Stimulated activated memory B cell treated with anti-CD40 and anti-IgM and Interleukin-4, amounts not matched to agents 10 μg/mL and 1 μg/mL and 100 μg/mL, for 72 hours (primary cell): ENCODE data around the gene PIK3C2G.

ENCODE experiments used
- ATAC-seq: fragments of 150-1000 bp; cut with Tn5 transposase; 2 replicates; pipeline ENCODE4 v1.10.0; 2021
- H3K27ac Mint-ChIP-seq: one replicate; pipeline ENCODE4 v1.8.0; 2022; ENCODE audit warnings: mild to moderate bottlenecking, mixed read lengths
- H3K27me3 Mint-ChIP-seq: one replicate; pipeline ENCODE4 v1.8.0; 2022; ENCODE audit warnings: mixed read lengths
- H3K36me3 Mint-ChIP-seq: one replicate; pipeline ENCODE4 v1.8.0; 2022; ENCODE audit warnings: mixed read lengths
- H3K4me1 Mint-ChIP-seq: one replicate; pipeline ENCODE4 v1.8.0; 2022; ENCODE audit warnings: mixed read lengths
- H3K4me3 Mint-ChIP-seq: one replicate; pipeline ENCODE4 v1.8.0; 2022; ENCODE audit warnings: mild to moderate bottlenecking, moderate library complexity, mixed read lengths
- H3K9me3 Mint-ChIP-seq: one replicate; pipeline ENCODE4 v1.8.0; 2022; ENCODE audit warnings: mixed read lengths

PIK3C2G gene

DNA sequence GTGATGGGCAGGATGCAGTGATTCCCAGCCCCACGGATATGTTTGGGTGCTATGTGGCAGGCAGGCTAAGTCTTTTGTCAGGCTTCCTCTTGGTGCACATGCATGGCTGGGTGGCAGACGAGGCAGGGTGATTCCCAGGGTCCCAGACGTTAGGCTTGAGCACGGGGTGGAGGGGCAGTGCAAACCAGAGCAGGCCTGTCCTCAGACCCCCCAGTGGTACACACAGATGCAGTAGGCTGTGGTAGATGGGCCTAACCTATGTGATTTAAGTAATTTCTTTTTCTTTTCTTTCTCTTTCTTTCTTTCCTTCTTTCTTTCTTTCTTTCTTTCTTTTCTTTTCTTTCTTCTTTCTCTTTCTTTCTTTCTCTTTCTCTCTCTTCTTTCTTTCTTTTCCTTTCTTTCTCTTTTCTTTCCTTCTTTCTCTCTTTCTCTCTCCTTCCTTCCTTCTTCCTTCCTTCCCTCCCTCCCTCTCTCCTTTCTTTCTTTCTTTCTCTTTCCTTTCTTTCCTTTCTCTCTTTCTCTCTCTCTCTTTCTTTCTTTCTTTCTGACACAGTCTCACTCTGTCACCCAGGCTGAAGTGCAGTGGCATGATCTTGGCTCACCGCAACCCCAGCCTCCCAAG lies 41.6 kb downstream of the PIK3C2G start:
- Mint-ChIP-seq H3K4me1 (no peaks in the 10 kb centered on the region), H3K27ac (no peak overlapping the region), H3K27me3 (no peaks in the 10 kb centered on the region), H3K36me3 (no peaks in the 10 kb centered on the region), H3K4me3 (no peak overlapping the region), H3K9me3 (peaks cover 15% of the 10 kb centered on the region)
- ATAC-seq, result no peak

DNA sequence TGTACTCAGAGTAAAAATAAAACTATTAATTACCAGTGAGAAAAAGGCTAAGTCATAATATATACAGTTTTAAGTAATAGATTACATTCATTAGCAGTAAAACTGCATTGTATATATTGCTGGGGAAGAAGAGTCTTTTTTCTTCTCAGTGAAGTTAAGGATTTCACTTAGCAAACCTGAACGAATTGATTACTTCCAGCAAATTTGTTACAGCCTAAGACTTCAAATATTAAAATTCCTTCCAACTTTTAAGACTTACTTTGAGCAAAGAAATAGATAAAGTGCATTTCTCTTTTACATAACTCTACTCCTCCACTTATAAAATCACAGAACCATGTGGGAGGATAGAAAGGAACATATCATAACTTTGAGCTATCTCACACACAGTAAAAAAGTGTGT lies 43.3 kb downstream of the PIK3C2G start:
- H3K9me3 Mint-ChIP-seq, result peaks cover 15% of the 10 kb centered on the region
- no peaks in the 10 kb centered on the region for H3K27me3 Mint-ChIP-seq
- ATAC-seq, result no peak
- H3K4me1 Mint-ChIP-seq, result no peaks in the 10 kb centered on the region
- no peaks in the 10 kb centered on the region for H3K36me3 Mint-ChIP-seq
- no peak overlapping the region for H3K27ac Mint-ChIP-seq
- no peak overlapping the region for H3K4me3 Mint-ChIP-seq

DNA sequence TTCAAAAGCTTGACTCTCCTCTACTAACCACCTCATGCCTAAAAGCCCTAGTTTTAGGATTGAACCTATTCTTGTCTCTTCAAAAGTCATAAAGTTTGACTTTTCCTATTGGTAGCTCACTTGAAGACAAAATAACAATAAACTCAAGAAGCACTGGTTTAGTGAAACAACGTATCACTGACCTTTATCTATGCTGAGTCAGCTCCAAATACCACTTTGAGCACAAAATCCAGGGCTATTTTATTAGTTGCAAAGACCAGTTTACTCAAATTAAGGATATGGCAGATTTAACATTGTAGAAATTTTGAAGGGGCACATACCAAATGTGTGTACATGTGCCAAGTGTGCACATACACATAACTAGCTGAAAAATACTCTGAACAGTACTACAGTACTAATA lies 45.0 kb downstream of the PIK3C2G start:
- H3K4me1 Mint-ChIP-seq, result no peaks in the 10 kb centered on the region
- H3K4me3 Mint-ChIP-seq, result no peak overlapping the region
- no peak overlapping the region for H3K27ac Mint-ChIP-seq
- no peaks in the 10 kb centered on the region for H3K36me3 Mint-ChIP-seq
- H3K9me3 Mint-ChIP-seq, result peaks cover 8% of the 10 kb centered on the region
- H3K27me3 Mint-ChIP-seq, result no peaks in the 10 kb centered on the region
- no peak for ATAC-seq

DNA sequence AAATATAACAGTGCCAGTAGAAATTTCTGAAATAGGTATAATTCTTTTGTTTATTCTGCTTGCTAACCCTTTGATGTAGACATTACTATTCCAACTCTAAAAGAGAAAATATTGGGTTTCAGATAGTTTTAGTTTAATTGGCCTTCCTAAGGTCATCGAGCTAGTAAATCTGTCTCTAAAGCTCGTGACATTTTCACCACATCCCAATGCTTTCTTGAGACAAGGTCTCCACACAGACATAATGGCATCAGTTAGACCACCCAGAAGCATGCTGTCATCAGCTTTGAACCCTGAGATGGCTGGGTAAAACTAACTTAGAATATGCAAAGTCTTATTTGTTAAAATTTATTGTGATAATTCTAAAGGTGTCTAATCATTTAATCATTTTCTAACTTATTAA lies 52.0 kb downstream of the PIK3C2G start:
- no peak overlapping the region for H3K27ac Mint-ChIP-seq
- H3K9me3 Mint-ChIP-seq, result peaks cover 2% of the 10 kb centered on the region
- no peak overlapping the region for H3K4me3 Mint-ChIP-seq
- no peaks in the 10 kb centered on the region for H3K27me3 Mint-ChIP-seq
- ATAC-seq, result no peak
- no peaks in the 10 kb centered on the region for H3K36me3 Mint-ChIP-seq
- no peaks in the 10 kb centered on the region for H3K4me1 Mint-ChIP-seq

DNA sequence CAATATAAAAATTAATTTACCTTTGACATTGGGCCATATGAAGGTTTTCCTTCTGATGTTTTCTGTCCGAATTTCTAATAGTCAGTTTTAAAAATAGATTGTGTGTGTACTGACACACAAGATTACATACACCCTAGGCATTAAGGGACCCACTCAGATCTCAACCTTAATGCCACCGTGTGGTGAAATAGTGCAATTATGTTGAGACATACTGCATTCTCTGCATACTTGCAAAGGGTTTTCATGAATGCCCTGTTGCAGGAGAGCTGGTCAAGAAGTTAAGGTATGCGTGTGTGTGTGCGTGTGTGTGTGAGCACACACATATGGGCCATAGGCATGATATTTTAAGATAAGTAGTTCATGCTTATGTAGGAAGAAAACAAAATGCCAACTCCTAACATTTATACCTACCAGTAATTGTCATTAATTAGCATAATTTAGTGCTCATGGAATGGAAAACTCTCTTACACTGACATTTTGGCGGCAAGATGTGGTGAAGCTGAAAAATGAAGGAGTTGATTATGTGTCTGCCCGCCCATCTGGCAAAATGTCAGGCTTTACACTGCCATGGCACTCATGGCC lies 58.8 kb downstream of the PIK3C2G start:
- H3K4me3 Mint-ChIP-seq, result no peak overlapping the region
- no peak overlapping the region for H3K27ac Mint-ChIP-seq
- H3K4me1 Mint-ChIP-seq, result no peaks in the 10 kb centered on the region
- peak; percentile 47 for ATAC-seq
- peaks cover 1% of the 10 kb centered on the region for H3K9me3 Mint-ChIP-seq
- H3K36me3 Mint-ChIP-seq, result no peaks in the 10 kb centered on the region
- no peaks in the 10 kb centered on the region for H3K27me3 Mint-ChIP-seq

DNA sequence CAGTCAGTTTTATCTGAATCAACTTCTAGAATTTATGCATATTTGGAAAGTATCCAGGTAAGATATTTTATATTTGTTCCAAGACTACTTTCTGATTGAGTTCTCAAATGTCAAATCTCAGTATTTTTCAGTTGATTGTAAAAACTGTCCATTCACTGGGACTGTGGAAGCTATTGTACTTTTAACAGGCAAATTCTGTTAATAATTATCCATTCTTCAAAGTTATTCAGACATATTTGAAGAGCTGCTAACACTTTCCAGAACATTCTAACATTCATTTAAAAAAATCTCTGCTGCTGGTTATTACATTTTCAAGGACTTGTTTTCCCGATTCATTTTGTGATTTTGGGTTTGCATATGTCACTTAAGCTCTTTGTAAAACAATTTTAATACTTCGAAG lies 59.7 kb downstream of the PIK3C2G start:
- H3K4me3 Mint-ChIP-seq, result no peak overlapping the region
- H3K9me3 Mint-ChIP-seq, result peaks cover 5% of the 10 kb centered on the region
- no peaks in the 10 kb centered on the region for H3K27me3 Mint-ChIP-seq
- ATAC-seq, result no peak
- H3K36me3 Mint-ChIP-seq, result no peaks in the 10 kb centered on the region
- H3K4me1 Mint-ChIP-seq, result no peaks in the 10 kb centered on the region
- no peak overlapping the region for H3K27ac Mint-ChIP-seq

DNA sequence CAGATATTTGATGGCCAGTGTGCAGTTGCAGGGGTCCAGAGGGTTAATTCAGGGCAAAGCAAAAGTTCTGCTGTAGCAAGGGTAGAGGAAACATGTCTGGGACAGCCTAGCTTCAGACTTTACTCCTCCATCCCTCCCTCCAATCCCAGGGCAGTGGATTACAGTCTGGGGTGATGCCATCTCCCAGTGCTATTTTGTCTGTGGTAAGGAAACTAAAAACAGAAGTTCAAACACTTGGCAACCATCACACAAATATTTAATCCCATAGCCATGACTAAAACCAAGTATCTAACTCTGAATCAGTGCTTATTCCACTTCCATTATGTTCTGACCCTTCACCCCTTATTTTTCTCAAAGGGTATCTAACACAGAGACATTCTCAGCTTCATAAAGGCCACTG lies 61.8 kb downstream of the PIK3C2G start:
- H3K4me3 Mint-ChIP-seq, result no peak overlapping the region
- no peaks in the 10 kb centered on the region for H3K36me3 Mint-ChIP-seq

DNA sequence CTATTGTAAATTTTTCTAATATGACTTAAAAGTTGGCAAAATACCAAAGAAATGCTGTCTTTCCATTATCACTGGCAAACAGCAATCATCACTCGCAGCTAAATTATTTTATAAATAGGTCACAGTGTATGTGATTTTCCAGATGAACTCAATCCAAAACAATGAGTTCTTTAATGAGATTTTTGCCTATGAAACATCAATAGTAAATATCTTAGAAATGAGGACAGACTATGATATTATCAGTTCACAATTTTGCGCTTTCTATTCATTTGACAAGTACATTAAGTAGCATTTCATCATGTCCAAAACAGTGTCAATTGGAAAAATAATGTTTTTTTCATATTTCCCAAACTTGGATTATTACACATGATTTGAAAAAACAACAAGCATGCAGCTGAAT lies 65.7 kb downstream of the PIK3C2G start:
- no peak for ATAC-seq
- Mint-ChIP-seq H3K27me3 (no peaks in the 10 kb centered on the region), H3K27ac (no peak overlapping the region), H3K4me3 (no peak overlapping the region), H3K36me3 (no peaks in the 10 kb centered on the region), H3K4me1 (no peaks in the 10 kb centered on the region), H3K9me3 (peaks cover 5% of the 10 kb centered on the region)

More for the DNA sequence above, 61.8 kb downstream of the PIK3C2G start:
- Mint-ChIP-seq H3K27ac (no peak overlapping the region), H3K4me1 (no peaks in the 10 kb centered on the region), H3K9me3 (peaks cover 5% of the 10 kb centered on the region), H3K27me3 (no peaks in the 10 kb centered on the region)
- ATAC-seq, result no peak

DNA sequence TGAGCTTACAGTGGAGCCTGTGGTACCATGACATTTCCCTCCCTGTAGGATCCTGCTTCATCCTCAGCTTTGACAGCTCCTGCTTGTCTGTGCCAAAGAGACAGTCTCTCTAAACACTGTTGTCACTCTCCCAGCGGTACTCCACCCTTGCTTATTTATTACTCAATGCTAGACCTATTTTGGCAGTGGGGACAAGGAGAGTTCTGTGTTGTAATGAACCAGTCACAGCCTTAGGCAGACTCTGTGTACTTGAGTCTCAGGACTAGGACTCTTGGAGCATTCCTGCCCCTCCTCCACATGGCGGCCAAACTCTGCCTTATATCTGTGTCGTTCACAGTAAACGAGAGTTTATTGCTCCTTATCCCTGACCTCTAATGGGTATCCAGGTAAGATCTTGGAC lies 70.9 kb downstream of the PIK3C2G start:
- Mint-ChIP-seq H3K4me3 (no peak overlapping the region), H3K4me1 (no peaks in the 10 kb centered on the region), H3K36me3 (no peaks in the 10 kb centered on the region), H3K27ac (no peak overlapping the region), H3K9me3 (peaks cover 4% of the 10 kb centered on the region), H3K27me3 (no peaks in the 10 kb centered on the region)
- peak; percentile 41 for ATAC-seq

DNA sequence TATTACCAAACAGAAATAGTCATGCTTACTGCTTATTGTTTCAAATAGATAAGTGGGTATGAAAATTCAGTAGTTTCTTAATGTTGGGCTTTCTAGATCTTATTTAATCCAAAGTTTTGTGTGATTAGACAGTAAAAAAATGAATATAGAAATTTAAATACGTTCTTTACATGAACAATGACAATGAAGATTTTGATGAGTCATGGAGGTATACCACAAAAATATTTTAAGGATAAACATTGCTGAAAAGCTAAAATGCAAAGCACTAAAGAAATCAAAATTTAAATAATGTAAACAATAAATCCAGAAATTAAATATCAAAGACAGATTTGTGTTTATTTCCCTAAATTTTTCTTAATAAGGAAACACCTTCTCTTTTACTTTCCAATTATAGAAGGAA lies 78.3 kb downstream of the PIK3C2G start:
- H3K27me3 Mint-ChIP-seq, result no peaks in the 10 kb centered on the region

DNA sequence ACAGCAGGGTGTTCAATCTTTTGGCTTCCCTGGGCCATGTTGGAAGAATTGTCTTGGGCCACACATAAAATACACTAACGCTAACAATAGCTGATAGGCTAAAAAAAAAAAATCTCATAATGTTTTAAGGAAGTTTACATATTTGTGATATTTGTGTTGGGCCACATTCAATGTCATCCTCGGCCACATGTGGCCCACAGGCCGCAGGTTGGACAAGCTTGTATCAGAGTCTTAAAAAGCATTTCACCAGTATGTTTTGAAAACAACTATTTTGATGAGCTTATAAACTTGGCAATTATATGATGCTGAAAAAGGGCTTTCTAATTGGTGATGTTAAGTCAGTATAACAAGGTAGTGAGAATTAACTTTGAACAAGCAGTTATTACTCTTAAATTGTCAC lies 78.9 kb downstream of the PIK3C2G start:
- no peaks in the 10 kb centered on the region for H3K27me3 Mint-ChIP-seq
- peaks cover 2% of the 10 kb centered on the region for H3K9me3 Mint-ChIP-seq
- H3K27ac Mint-ChIP-seq, result no peak overlapping the region
- H3K4me1 Mint-ChIP-seq, result no peaks in the 10 kb centered on the region
- ATAC-seq, result no peak
- H3K36me3 Mint-ChIP-seq, result no peaks in the 10 kb centered on the region
- no peak overlapping the region for H3K4me3 Mint-ChIP-seq

More for the DNA sequence above, 78.3 kb downstream of the PIK3C2G start:
- H3K27ac Mint-ChIP-seq, result no peak overlapping the region
- ATAC-seq, result no peak
- H3K36me3 Mint-ChIP-seq, result no peaks in the 10 kb centered on the region
- no peak overlapping the region for H3K4me3 Mint-ChIP-seq
- no peaks in the 10 kb centered on the region for H3K4me1 Mint-ChIP-seq
- peaks cover 4% of the 10 kb centered on the region for H3K9me3 Mint-ChIP-seq

DNA sequence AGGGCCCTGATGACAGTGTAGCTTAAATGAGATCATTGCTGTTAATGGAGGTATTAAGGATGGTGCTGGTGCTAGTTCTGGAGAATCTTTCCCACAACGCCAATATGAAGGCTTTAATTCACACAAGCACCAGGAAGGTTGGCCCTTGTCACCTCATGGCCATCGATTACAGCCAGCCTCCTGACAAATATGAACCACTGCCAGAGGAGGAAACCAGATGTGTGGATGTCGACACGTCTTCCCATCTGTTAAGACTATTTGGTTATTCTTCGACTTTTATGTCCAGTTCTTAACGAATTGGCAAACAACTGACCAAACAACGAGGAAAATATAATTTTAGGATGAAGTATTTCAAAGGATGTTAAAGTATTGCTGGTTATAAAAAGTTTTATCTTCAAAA lies 79.5 kb downstream of the PIK3C2G start:
- H3K27ac Mint-ChIP-seq, result no peak overlapping the region
- H3K9me3 Mint-ChIP-seq, result no peaks in the 10 kb centered on the region
- no peak for ATAC-seq
- no peaks in the 10 kb centered on the region for H3K36me3 Mint-ChIP-seq
- H3K4me3 Mint-ChIP-seq, result no peak overlapping the region
- H3K4me1 Mint-ChIP-seq, result no peaks in the 10 kb centered on the region
- H3K27me3 Mint-ChIP-seq, result no peaks in the 10 kb centered on the region

DNA sequence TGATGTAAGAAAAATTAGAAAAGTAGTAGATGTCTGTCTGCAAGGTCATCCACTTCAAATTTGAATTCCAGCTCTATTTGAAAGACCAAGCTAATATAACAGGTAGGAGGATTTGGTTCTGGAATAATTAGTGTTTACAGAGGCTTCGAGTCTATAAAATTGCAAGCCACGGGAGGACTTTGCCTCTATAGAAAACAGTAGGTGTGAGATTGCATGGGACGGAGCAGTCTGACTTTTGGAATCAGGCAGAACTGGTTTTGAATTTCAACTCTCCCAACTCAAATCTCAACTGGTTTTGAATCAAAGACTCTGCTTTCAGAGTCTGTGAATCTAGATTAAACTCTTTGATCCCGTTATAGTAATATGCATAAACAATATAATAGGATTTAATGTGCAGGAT lies 82.4 kb downstream of the PIK3C2G start:
- H3K4me3 Mint-ChIP-seq, result no peak overlapping the region
- no peaks in the 10 kb centered on the region for H3K36me3 Mint-ChIP-seq
- H3K27ac Mint-ChIP-seq, result no peak overlapping the region

DNA sequence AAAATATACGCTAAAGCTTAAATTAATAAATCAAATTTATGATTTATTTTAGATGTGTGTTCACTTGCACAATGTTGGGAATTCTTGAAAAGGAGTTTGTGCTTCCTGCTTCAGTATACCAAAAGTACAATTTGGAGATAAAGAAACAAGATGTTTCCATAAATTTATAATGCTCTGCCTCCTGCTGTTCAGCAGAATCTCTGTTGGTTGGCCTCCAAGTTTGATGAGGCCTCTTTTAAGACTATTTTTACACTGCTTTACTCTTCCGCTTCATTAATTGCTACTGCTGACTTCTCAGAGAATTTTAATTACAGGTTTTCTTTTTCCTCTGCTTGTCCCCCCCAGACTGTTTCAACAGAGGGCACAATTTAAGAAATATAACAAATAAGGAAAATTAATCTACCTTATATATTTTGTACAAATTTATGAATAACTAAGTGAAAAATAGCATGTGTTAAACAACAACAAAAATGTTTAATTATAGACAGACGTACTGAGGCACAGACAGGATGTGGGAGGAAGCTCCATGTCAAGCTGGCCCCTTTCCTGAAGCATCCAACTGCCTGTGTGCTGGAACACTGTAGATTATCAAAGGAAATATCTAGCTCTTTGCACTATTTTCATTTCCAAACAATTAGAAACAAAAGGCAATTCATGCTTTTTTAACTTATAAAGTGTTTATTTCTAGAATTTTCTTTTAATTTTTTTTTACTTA lies 83.9 kb downstream of the PIK3C2G start:
- no peak overlapping the region for H3K4me3 Mint-ChIP-seq
- H3K4me1 Mint-ChIP-seq, result no peaks in the 10 kb centered on the region

More for the DNA sequence above, 82.4 kb downstream of the PIK3C2G start:
- no peaks in the 10 kb centered on the region for H3K9me3 Mint-ChIP-seq
- ATAC-seq, result no peak
- no peaks in the 10 kb centered on the region for H3K27me3 Mint-ChIP-seq
- H3K4me1 Mint-ChIP-seq, result no peaks in the 10 kb centered on the region

DNA sequence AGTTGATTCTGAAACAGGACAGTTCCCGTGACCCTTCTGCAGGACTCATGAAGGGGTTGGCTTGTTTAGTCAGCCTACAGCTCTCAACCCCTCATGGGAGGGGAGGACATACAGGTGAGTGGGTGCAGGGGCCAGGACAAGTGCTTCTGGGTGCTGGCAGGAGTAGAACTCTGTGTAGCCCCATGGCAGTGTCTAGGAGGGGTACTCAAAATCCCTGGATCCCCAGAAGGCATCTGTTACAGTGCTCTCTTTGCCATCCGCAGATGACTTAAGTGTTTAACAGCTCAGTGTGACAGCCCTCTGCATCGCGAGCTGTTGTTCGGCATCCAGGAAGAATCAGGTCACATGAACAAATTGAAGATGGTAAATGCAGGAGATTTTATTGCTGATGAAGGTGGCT lies 91.0 kb downstream of the PIK3C2G start:
- Mint-ChIP-seq H3K4me1 (no peaks in the 10 kb centered on the region), H3K4me3 (no peak overlapping the region), H3K9me3 (no peaks in the 10 kb centered on the region), H3K27me3 (no peaks in the 10 kb centered on the region), H3K36me3 (no peaks in the 10 kb centered on the region), H3K27ac (no peak overlapping the region)
- no peak for ATAC-seq

More for the DNA sequence above, 83.9 kb downstream of the PIK3C2G start:
- H3K27ac Mint-ChIP-seq, result no peak overlapping the region
- no peaks in the 10 kb centered on the region for H3K36me3 Mint-ChIP-seq
- no peaks in the 10 kb centered on the region for H3K27me3 Mint-ChIP-seq
- ATAC-seq, result no peak
- no peaks in the 10 kb centered on the region for H3K9me3 Mint-ChIP-seq

DNA sequence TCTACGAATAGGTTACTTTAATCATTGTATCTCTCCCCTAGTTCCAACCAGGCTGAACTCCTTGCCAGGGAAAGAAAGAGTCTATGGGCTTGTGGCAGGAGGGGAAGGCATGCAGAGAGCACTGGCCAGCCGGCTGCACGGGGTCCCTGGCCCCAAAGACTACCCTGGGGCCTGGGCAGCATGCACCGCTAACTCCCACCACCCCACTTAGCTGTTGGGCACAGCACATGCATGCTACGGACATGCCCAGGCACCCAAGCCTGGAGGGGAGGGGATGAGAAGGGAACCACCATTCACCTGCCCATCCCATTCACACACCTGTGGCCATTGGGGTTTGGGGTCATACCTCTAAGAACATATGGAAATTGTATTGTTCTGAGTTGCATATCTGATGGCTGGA lies 94.1 kb downstream of the PIK3C2G start:
- Mint-ChIP-seq H3K27me3 (no peaks in the 10 kb centered on the region), H3K4me3 (no peak overlapping the region), H3K36me3 (no peaks in the 10 kb centered on the region), H3K27ac (no peak overlapping the region), H3K9me3 (no peaks in the 10 kb centered on the region), H3K4me1 (no peaks in the 10 kb centered on the region)
- no peak for ATAC-seq
